ENCODE measurements around the gene SNX5. TPM values are rescaled to one million over a fixed set of nuclear protein-coding genes. Genes with fewer than 3 reads are reported as not detected.

SNX5 gene
- total and polyA plus RNA-seq, 9 of the 15 experiments (the other 6 are each of a cell fraction or from before 2014, with no cell fraction given): 53.5 to 276 (median 160) TPM

DNA sequence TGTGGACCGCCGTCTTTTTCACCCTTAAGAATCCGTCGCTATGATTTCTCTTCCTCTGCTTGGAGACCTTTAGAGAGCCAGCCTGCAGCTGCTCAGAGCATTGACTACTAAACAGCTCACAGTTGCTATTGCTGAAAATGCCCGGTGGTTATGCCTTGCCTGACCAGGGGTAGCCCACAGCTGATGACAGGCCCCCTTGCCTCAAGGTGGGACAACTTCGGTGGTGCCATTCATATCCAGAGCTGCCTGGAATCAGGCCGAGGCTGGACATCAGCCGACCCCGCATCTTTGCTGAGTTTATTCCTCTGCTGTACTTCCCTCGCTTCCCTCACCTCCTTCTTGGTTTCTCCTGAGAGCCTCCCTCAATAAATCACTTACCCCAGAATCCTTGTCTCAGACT, 49.5 kb upstream of the SNX5 start:
- ChIA-PET CTCF (ENCODE audit: low intra/inter-chr PET ratio) (no interaction called here), POLR2A (no interaction called here)
- H4K20me1 ChIP-seq (replicated peaks; ENCODE audit: control insufficient read depth, insufficient read depth, low read length): no peaks in the 10 kb centered on the region
- H3K9ac ChIP-seq (ENCODE audit: insufficient read depth in 1 of 2, low read depth in 2 of 2, low read length in 2 of 2): no peak overlapping the region
- H3K4me2 ChIP-seq (ENCODE audit: insufficient read depth, low read length): no peak overlapping the region
- H3K4me3 ChIP-seq: no peak overlapping the region
- no peaks in the 10 kb centered on the region for H3K79me2 ChIP-seq (ENCODE audit: control insufficient read depth, insufficient read depth, low read length)
- intact Hi-C loops (cut with micrococcal nuclease) (loop anchor here (10.0 kb wide), 1 partner anchor 257 kb away; no protein-coding TSS in a partner anchor), in situ Hi-C loops (cut with MboI) (no loop called here)
- WGBS (ENCODE audit: insufficient coverage, low coverage, missing lambda C conversion rate): under 1% methylated on average over 10 of the region's 10 CpGs
- H3K27ac ChIP-seq (ENCODE audit: extremely low read depth, low read depth, low read length): no peak overlapping the region
- BruUV-seq (replicated peaks): no TSS peak
- TF ChIP-seq PHF8 (IDR thresholded peaks at IDR 0.05; ENCODE audit: borderline replicate concordance, low read length) (no peak), RBM14 (IDR thresholded peaks at IDR 0.05; ENCODE audit: borderline replicate concordance, insufficient read depth, low read depth, low read length) (no peak), CC2D1A (IDR thresholded peaks at IDR 0.05) (no peak), IFI16 (CRISPR knock-in tag; IDR thresholded peaks at IDR 0.05) (no peak), CHCHD3 (CRISPR knock-in tag; IDR thresholded peaks at IDR 0.05) (no peak), ILF3 (IDR thresholded peaks at IDR 0.05; ENCODE audit: borderline replicate concordance) (no peak), MLX (CRISPR knock-in tag; conservative IDR thresholded peaks at IDR 0.05) (no peak), PRMT5 (CRISPR knock-in tag; IDR thresholded peaks at IDR 0.05) (no peak), STAT5A (IDR thresholded peaks at IDR 0.05; ENCODE audit: borderline replicate concordance, low read length) (no peak), ZC3H11A (IDR thresholded peaks at IDR 0.05; ENCODE audit: low read depth, low read length) (no peak)
- TF ChIP-seq, protein P1, sequence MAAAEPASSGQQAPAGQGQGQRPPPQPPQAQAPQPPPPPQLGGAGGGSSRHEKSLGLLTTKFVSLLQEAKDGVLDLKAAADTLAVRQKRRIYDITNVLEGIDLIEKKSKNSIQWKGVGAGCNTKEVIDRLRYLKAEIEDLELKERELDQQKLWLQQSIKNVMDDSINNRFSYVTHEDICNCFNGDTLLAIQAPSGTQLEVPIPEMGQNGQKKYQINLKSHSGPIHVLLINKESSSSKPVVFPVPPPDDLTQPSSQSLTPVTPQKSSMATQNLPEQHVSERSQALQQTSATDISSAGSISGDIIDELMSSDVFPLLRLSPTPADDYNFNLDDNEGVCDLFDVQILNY (CRISPR knock-in tag; IDR thresholded peaks at IDR 0.05): no peak
- ATAC-seq (no peak), FAIRE-seq (no peak), DNase-seq (ENCODE audit: extremely low read depth in 1 of 4, low spot score in 3 of 4) (no peak)
- H2AFZ ChIP-seq (ENCODE audit: low read depth, low read length): no peak overlapping the region
- H3K9me3 ChIP-seq (replicated peaks; ENCODE audit: control insufficient read depth, insufficient read depth, low read depth, low read length): no peaks in the 10 kb centered on the region
- H3K9me1 ChIP-seq (ENCODE audit: control insufficient read depth, insufficient read depth, low read length): no peaks in the 10 kb centered on the region
- H3K27me3 ChIP-seq (ENCODE audit: control insufficient read depth in 2 of 2, insufficient read depth in 2 of 2, low read length in 2 of 2): peaks cover 0 to 12% of the 10 kb centered on the region in 2 experiments; a peak in 2 of 5 replicates
- no peaks in the 10 kb centered on the region for H3K36me3 ChIP-seq (ENCODE audit: control insufficient read depth, insufficient read depth, low read length)
- no peaks in the 10 kb centered on the region for H3K4me1 ChIP-seq (replicated peaks in 1 of 2; ENCODE audit: control insufficient read depth in 2 of 2, insufficient read depth in 2 of 2, low read length in 2 of 2)

Data from K562 (cell line).